GM19463 (cell line): Measurements from ENCODE around the gene CAMTA1.
"Not testable (repeated sequence)": the region's sequence is repeated elsewhere in the genome, so short reads cannot be mapped to it uniquely, and the experiment has no call there.

Experiments used
- ATAC-seq: cut with Tn5 transposase; IDR thresholded peaks from one replicate; pipeline ENCODE4 v1.9.1; 2021; ENCODE audit warnings: mild to moderate bottlenecking, moderate library complexity; ENCODE audit not compliant: unreplicated experiment

Gene CAMTA1

DNA sequence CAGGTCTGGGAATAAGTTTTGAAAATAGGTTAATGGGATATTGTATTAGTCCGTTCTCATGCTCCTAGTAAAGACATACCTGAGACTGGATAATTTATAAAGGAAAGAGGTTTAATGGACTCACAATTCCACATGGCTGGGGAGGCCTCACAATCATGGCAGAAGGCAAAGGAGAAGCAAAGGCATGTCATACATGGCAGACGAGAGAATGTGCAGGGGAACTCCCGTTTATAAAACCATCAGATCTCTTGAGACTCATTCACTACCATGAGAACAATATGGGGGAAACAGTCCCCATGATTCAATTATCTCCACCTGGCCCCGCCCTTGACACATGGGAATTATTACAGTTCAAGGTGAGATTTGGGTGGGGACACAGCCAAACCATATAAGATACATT lies 60.5 kb downstream of the CAMTA1 start:
- ATAC-seq = not testable (repeated sequence)

- ATAC-seq = no peak
These were observed 63.6 kb downstream of the CAMTA1 start for GRCh38 chr1:6848816-6849215.

GRCh38 chr1:6850537-6850936 lies 65.3 kb downstream of the CAMTA1 start:
- no peak for ATAC-seq

- no peak for ATAC-seq
These were observed 67.1 kb downstream of the CAMTA1 start for GRCh38 chr1:6852136-6852890.

- ATAC-seq = no peak
These were observed 68.9 kb downstream of the CAMTA1 start for GRCh38 chr1:6854166-6854565.

DNA sequence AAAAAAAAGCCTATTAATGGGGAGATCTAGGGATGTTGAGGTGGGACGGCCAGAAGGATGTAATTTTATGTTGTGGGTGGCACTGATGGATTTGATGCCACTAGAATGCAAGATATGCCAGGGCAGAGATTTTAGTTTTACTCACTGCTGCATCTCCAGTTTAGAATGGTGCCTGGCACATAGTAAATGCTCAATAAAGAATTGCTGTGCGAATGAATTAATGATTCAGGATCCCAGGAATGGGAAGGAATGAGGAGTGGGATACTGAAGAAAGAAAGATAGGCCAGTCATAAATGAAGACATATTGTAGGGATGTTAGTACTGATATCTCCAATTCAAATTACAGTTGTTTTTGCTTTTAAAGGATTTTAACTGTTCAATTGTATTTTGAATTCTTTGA lies 72.6 kb downstream of the CAMTA1 start:
- no peak for ATAC-seq

DNA sequence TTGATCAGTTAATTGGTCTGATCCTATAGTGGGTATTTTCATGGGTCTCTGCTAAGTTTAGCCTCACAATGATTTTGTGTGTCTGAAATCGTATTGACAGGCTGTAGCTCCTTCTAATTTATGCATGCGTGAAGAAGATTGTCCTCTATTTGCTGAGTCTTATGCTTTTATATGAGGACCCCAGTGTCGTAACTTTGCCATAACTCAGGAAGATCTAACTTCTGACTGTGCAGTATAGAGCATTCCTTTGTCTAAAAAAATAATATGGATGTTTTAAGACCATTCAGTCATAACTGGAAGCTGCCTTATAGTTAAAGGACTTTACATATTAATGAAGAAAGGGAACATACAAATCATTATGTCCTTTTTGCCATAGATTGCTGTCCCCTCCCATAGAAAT lies 73.3 kb downstream of the CAMTA1 start:
- ATAC-seq = no peak

- ATAC-seq = no peak
These were observed 74.4 kb downstream of the CAMTA1 start for GRCh38 chr1:6859415-6860343.

DNA sequence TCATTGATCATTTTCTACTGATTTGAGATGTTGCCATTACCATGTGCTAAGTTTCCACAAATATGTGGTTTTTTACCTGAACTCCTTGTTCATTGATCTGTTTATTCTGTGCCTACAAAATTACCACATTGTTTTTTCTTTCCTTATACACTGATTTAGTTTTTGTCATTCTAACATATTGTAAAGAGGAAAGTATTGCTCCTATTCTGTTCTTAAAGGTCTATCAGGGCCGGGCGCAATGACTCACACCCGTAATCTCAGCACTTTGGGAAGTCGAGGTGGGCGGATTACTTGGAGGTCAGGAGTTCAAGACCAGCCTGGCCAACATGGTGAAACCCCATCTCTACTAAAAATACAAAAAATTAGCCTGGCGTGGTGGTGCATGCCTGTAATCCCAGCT lies 75.1 kb downstream of the CAMTA1 start:
- ATAC-seq = no peak

- ATAC-seq = peak; percentile 53
These were observed 75.9 kb downstream of the CAMTA1 start for GRCh38 chr1:6861075-6861724.

DNA sequence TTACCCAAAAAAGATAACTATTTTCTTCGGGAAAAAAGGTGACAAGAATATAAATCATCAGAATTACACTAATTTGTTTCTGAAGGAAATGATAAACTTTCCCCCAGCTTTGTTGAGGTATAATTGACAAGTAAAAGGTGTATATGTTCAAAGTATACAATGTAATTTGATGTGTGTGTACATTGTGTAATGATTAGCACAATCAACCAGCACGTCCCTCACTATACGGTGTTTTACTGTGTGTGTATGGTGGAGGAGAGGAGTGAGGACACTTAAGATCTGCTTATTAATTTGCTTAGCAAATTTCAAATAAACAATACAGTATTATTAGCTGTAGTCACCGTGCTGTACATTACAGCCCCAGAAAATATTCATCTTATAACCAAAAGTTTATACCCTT lies 77.7 kb downstream of the CAMTA1 start:
- no peak for ATAC-seq

DNA sequence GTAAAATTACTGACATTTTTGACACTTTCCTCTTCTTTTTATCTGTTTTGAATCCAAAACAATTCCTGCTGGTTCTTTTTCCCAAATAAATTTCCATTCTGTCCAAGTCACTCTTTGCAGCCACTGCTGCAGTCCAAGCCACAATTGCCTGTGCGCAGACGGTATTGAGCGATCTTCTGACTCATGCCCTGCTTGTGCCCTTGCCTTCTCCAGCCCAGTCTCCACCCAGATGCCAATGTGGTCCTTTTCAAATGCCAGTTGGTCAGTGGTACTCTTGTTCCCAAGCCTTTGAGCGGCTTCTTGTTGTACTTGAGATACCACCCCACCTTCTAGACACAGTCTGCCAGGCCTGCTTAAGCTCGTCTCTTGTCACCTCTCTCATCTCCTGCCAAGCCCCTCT lies 78.9 kb downstream of the CAMTA1 start:
- no peak for ATAC-seq

DNA sequence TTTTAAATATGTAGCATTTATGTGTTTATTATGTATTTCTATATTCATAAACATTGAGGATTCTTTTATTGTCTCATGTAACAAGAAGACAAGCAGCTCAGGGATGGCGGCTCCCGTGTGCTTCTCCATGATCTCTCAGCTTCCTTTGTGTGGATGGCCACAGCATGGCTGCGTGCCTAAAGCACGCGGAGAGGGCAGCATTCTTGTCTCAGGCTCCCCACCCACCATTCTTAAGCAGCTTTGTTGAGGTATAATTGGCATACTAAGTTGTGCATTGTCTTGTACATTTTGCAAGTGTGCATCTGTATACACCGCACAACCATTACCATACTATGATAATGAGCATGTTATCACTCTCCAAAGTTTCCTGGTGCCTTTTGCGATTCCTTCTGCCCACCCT lies 81.6 kb downstream of the CAMTA1 start:
- no peak for ATAC-seq

GRCh38 chr1:6867321-6867720 lies 82.1 kb downstream of the CAMTA1 start:
- no peak for ATAC-seq

- no peak for ATAC-seq
These were observed 82.7 kb downstream of the CAMTA1 start for GRCh38 chr1:6867729-6868659.

- no peak for ATAC-seq
These were observed 83.6 kb downstream of the CAMTA1 start for GRCh38 chr1:6868660-6869380.

- ATAC-seq = no peak
These were observed 84.3 kb downstream of the CAMTA1 start for GRCh38 chr1:6869545-6869944.

DNA sequence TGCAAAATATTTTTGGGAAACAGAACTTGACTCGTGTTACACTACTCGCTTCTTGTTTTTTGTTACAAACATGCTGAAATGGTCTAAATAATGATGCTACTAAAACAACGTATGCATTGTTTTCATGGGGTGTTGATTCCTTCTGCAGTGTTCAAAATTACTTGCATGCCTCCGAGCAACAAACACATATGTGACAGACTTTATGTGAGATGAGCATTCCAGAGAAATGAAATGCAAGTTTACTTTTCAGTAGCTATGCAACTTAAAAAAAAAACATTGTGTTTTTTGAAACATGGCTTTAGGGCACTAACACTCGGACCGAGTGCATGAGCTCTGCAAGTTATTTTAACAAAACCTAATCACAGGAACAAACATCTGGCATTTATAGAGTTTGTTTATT lies 84.8 kb downstream of the CAMTA1 start:
- no peak for ATAC-seq

GRCh38 chr1:6870571-6870970 lies 85.3 kb downstream of the CAMTA1 start:
- ATAC-seq = no peak
